Pons (tissue), 1 donor: ENCODE data around the gene TNRC18.
"Not testable (repeated sequence)": the region's sequence is repeated elsewhere in the genome, so short reads cannot be mapped to it uniquely, and the experiment has no call there.

ENCODE experiments used
- DNase-seq: peaks from one replicate; pipeline ENCODE4 v3.0.0-alpha.2; 2016; ENCODE audit warnings: low spot score

The TNRC18 gene

DNA sequence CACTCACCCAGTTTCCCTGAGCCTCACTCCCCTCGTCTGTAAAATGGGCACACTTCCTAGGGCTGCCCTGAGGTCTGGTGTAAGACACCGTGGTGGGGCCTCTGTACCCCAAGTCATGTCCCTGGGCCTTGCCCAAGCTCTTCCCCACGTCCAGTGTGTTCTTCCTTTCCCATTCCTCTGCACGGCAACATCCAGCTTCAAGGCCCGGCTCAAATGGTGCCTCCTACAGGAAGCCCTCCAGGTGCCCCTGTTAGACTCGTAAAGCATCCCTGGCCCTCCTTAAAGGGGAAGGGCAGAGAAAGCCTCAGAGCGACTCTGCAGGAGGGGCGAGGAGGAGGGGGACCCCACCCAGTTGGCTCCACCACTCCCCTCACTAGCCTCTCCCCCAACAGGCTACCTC is 132.3 kb downstream of the TNRC18 start:
- DNase-seq: no peak

DNA sequence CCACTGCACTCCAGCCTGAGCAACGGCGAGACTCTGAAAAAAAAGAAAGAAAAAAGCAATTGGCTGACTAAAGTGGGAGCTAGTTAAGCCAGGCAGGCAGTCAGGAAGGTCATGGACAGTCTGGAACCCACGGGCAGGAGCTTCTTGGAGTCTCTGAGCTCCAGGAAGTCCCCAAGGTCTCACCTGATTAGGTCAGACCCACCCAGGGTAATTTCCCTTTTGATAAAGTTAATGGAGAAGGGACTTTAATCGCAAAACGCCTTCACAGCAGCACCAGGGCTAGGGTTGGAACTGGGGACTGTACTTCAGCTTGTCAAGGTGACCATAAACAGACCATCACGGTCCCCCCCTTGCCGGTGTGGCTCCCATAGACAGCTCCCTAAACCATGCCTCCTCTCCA is 134.3 kb downstream of the TNRC18 start:
- DNase-seq: no peak

DNA sequence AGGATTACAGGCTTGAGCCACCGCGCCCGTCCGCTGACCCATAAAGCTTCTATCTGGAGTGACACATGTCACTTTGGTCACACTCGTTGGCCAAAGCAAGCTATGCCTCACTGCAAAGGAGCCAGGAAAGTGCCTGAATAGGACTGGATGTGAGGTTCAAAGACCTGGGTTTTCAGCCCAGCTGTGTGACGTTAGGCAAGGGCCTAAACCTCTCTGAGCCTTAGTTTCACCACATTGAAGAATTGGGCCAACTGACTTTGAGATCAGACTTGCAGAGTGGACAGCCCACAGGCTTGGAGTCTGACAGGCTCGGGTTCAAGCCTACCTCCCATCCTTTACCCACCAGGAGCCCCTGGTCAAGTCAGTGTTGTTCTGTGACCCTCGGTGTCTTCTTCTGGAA is 135.1 kb downstream of the TNRC18 start:
- DNase-seq: not testable (repeated sequence)

DNA sequence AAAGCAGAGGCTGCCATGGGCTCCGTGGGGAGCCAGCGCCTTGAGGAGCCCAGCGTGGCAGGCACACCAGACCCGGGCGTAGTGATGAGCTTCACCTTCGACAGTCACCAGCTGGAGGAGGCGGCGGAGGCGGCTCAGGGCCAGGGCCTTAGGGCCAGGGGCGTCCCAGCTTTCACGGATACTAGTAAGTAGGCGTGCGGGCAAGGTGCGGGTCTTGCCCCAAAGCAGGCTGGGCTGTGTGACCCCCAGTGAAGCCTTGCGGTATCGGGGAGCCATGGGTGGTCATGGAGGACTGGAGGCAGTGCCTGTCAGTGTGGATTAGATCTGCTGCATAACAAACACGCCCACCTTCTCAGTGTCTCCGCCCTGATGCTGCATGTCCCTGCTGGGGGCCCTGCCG is 135.8 kb downstream of the TNRC18 start:
- DNase-seq: no peak

DNA sequence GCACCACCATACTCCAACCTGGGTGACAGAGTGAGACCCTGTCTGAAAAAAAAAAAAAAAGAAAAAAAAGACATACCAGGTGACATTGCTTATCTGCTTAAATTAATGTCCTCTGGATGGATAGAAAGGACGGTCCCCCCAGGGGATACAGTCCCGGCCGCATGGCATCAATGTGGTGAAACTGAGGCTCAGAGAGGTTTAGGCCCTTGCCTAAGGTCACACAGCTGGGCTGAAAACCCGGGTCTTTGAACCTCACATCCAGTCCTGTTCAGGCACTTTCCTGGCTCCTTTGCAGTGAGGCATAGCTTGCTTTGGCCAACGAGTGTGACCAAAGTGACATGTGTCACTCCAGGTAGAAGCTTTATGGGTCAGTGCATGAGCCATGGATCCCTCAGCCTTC is 136.3 kb downstream of the TNRC18 start:
- DNase-seq: not testable (repeated sequence)

DNA sequence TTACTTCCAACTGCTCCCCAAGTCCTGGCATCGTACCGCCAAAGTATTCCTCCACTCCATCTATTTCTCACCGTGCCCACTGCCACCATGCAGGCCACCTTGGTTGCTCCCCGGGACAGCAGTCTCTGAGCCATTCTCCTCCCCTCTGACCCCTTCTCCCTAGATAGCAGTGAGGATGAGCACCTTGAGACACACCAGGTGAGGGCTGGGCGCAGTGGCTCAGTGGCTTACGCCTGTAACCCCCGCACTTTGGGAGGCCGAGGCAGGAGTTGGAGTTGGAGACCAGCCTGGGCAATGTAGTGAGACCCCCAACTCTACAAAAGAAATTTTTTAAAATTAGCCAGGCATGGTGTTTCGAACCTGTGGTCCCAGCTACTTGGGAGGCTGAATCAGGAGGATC is 136.7 kb downstream of the TNRC18 start:
- no peak for DNase-seq

DNA sequence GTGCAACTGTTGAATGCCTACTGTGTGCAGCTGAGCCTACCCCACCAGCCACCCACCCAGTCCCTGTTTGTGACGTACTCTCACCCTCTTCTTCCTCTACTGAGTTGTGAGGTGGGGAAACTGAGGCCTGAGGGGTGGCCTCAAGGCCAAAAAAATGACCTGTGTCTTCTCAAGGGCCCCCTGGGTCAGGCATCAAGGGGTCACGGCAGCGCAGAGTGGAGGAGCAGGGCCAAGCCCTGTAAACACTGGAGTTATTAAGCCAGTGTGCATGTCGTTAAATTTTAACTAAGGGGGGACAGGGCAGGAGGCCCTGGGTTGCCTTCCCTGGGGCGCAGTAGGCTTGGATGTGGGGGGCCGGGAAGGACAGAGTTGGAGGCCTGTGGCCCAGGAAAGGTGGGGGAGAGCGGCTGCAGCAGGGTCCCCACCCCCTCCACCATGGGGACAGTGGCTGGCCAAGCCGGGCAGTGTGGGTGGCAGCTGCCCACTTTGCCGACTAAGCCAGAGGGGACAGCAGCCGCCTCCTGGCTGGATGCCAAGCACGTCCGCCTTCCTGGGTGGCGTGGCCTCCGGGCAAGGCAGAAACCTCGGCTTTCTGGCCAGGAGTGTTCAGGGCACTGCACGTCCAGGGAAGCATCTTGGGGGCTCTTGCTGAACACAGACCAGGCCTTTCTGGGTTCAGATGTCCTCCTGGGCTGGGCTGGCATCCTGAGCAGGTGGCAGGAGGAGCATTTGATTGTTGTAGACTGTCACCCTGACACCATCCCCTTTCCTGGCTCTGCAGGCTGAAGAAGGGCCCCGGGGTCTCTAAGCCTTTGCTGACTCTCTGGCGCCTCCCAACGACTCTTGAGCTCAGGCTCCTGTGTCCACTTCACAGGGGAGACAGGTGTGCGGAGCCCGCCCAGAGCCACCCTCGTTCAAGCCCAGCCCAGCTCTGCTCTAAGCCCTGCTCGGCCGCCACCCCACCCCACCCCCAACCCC is 139.0 kb downstream of the TNRC18 start:
- DNase-seq: peak; percentile 7

DNA sequence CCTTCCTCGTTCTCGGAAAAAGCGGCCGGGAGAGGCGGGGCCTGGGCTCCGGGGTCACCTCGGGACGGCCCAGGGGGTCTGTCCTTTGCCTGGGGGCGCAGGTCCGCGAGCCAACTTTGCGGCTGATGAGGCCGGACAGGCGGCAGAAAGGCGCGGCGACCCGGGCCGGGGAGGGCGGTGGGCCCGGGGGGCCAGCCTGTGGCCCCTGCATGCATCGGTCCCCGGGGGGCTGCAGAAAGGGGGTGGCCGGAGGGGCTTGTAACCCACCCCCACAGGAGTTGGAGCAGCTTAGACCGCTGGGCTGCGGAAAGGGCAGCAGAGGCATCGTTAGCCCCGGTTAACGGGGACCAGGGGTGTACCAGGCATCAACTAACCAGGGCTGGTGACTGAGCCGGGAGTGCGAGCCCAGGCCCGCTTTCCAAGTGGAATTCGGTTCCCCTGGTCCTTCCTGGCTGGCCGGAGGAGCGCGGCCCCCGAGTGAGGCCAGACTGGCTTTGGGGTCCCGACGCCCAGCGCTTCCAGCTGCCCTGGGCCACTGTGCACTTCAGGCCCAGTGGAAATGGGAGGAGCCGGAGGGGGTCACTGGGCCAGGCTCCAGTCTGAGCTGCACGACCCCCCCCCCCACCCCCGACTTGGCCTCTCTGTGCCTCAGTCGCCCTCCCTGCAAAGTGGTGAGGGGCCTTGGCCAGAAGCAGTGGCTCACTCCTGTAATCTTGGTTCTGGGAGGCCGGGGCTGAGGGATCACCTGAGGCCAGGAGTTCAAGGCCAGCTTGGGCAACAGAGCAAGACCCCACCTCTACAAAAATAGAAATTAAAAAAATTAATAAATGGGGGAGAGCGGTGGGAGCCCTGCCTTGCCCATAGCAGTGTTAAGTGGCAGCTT is 140.0 kb downstream of the TNRC18 start:
- DNase-seq: no peak

DNA sequence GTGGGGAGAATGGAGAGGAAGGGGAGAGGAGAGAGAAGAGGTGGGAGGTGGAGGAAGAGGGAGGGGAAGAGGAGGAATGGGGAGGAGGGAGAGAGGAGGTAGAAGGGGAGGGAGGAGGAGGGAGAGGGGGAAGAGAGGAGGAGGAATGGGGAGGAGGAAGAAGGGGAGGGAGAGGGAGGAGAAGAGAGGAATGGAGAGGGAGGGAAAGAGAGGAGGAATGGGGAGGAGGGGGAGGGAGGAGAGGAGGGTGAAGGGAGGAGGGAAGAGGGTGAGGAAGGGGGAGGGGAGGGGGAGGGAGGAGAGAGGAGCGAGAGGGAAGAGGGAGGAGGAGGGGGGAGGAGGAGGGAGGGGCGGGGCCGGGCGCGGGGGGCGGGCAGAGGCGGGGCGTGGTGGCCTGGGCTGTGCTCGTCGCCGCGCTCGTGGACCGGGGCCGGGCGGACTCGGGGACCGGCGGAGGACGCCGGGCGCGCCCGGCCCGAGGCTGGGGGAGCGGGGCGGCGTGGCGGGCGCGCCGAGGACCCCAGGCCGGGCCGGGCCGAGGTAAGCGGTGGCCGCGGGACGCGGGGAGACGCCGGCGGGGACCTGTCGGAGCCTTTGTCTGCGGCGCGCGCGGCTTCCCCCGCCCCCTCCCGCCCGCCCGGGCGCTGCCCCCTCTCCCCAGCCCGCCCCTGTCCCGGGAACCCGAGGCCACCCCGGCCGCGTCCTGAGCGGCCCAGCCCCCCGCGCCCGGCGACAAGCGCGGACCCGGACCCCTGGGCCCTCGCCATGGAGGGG is 140.9 kb downstream of the TNRC18 start, which contains the start of gene SLC29A4:
Gene SLC29A4, plus strand, starts transcription at position 401 of the 774 bp plus-strand sequence. CDS start 4,874 bp downstream, outside the sequence.
- DNase-seq: peak; percentile 17

DNA sequence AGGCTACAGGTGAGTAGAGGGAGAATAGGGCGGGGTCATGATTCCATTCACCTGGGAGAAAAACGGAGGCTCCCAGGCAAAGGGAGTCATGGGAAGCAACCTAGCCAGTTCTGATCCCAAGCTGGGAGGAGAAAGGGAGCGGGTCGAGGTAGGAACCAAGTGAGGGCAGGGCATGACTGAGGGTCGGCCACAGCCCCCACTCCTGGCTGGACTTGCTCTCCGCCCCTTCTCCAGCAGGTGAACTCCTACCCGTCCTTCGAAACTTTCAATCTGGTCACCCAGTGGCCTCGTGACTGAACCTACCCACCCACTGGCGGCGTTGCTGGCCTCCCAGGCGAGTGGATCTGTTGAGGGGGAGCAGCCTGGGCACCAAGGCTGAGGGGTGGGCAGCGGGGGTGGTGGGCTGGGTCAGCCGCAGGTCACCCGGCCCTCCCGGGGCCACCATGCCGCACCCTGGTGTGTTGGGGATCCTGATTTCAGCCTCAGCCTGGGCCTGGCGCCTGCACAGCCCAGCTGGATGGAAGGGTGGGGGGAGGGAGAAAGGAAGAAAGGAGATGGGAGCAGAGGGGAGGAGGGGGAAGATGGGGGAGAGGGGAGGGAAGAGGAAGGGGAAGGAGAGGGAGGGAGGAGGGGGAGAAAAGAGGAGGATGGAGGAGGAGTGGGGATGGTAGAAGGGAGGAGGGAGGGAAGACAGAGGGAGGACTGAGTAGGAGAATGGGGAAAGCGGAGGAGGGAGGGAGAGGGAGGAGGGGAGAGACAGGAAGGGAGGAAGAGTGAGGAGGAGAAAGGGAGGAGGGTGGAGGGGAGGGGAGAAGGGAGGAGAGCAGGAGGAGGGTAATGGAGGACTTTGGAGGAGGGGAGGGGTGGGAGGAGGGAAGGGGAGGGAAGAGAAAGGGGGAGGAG is 141.8 kb downstream of the TNRC18 start:
- DNase-seq: peak; percentile 7

DNA sequence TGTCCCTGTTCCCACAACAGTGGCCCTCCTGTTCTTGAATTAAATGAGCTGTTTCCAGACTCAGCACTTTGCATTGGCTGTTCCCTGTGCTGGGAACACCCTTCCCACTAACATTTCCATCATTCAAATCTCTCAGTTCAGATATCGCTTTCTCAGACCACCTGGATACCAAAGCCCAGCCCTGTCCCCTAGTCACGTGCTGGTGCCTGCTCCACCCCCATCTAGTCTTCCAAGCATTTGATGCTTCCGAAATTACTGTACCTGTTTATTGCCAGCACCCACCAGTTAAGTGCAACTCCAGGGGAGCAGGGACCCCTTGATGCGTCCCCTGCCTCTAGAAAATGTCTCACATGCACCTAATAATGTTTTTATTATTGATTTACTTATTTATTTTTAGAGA is 143.9 kb downstream of the TNRC18 start:
- DNase-seq: no peak

DNA sequence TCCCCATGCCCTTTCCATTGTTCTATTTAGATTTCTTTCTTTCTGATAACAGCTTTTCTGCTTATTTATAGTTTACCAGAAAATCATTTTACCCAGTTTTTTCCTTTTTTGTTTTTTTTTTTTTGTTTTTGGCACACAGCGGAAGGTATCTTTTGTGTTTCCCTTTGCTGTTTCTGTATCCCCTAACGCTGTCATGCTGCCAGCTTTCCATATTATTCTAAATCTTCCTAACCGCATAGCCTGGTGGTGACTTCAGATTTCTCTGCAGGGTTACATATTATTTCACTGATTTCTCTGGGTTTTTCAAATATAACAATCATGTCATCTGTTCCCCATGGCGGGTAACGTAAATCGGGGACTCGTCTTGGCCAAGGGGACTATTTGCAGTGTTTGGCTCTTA is 144.9 kb downstream of the TNRC18 start:
- DNase-seq: no peak

DNA sequence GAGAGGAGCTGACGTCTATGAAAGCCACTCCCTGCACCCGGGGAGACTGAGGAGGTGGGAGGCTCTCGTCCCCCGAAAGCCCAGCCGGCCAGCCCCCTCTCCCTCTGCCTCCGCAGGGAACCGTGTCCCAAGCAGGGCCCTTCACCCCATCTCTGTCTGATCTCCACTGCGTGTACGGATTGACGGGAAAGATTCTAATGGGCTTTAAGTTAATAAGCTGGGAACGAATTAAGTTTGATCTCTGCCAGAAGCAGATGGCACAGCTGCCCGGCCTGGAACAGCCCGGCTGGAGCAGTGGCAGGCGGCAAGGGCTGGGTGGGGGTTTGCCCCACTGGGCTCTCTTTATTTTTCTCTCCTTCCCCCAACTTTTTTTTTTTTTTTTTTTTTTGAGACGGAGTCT is 147.0 kb downstream of the TNRC18 start:
- DNase-seq: no peak

DNA sequence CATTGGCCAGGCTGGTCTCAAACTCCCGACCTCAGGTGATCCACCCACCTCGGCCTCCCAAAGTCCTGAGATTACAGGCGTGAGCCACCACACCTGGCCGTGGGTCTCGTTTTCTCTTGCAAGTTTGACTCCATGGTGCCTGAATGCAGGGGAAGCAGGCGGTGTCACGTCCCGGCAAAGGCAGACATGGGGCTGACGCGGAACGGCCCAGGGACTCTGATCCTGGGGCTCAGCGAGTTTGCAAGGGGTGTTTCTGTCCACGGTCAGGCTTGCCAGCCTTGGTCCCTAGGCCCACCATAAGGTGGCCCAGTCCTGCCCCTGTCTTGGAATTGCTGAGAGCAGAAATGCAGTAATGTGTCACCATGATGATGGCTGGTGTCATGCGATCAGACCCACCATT is 147.5 kb downstream of the TNRC18 start:
- DNase-seq: not testable (repeated sequence)

DNA sequence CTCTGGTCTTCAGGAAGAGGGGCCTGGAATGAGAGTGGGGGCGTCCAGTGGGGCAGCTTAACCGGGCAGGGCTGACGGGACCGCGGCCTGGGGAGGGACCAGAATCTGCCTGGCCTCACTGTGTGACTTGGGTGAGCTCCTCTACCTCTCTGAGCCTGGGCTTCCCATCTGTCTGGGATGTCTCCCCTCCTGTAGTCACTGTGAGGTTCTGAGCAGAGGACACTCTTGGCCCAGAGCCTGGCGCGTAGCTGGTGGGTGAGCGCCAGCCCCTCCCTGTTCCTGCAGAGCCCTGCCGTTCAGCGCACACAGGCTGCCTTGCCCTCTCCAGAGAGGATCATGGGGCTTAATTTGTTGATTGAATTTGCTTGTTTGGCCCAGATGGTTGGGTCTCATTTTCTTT is 148.1 kb downstream of the TNRC18 start:
- not testable (repeated sequence) for DNase-seq

DNA sequence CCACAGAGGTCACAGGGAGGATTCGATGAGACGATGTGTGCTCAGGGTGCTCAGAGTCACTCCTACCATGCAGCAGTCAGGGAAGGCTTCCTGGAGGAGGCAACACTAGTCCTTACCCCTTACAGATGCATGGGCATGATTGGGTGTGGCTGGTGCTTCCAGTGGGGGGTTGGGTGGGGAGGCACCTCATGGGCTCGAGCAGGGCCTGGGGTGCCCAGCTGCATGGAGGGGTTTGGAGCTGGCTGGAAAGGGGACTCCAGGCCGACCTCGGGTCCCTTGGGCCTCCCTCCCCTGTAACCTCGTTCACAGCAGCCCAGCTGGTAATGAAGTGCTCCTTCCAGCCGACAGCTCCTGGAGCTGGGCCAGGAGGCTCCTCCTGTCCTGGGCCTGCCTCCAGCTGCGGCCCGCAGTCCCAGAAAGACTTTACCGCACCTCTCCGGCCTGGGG is 148.6 kb downstream of the TNRC18 start:
- DNase-seq: not testable (repeated sequence)

DNA sequence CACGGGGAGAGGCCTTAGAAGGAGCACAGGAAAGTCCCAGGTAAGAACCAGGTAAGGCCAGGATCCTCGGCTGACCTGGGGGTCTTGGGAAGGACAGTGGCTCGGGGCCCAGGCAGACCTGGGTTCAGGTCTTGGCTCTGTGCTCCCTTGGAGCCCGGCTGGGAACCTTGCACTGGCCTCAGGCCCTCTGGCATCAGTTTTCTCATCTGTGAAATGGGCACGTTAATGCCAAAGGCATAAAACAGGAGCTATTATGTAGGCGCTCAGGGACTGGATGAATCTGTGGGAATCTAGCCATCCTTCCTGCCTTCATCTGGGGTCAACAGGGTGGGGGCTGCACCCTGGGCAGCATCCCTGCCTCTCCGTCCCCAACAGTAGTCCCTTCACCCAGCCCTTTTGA is 149.2 kb downstream of the TNRC18 start:
- DNase-seq: no peak

DNA sequence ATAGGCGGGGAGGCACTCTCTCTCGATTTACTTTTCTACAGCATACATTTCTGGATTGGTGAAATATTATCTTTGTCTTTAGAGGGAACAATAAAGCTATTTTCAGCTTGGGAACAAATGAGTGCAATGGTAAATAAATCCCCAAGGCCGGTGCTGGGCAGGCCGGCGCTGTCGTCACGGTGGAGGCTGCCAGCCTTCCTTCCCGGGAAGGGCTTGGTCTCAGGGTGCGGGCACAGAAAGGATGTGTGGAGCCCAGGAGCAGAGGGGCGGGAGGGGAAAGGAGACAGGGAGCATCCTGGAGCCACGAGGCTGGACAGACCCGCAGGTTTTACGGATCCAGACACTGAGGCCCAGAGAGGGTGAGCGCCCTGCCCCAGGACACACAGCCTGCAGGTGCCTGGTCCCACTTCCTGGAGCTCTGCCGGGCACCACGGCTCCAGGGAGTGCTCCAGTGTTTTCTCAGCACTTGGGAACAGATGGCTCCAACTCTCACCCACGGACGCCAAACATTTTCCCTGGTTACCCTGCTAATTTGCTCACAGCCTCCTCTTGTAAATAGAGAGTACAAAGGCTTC is 149.7 kb downstream of the TNRC18 start:
- not testable (repeated sequence) for DNase-seq

DNA sequence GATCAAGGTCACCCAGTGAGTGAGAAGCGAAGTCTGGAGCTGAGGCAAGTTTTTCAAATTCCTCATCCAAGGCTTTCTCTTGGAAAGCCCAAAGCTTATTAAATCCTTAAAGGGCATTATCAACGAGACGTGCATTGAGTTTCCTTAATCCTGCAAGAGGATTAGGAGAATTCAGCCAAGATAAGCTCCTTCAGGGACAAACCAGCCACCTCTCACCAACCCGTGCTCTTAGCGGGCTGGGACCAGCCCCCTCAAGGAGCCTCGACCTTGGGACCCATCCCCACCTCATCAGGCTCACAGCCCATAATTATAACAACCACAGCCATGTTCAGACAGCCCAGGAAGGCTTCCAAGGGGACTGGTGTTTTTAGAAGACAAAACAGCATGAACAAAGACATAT is 152.8 kb downstream of the TNRC18 start:
- DNase-seq: no peak

DNA sequence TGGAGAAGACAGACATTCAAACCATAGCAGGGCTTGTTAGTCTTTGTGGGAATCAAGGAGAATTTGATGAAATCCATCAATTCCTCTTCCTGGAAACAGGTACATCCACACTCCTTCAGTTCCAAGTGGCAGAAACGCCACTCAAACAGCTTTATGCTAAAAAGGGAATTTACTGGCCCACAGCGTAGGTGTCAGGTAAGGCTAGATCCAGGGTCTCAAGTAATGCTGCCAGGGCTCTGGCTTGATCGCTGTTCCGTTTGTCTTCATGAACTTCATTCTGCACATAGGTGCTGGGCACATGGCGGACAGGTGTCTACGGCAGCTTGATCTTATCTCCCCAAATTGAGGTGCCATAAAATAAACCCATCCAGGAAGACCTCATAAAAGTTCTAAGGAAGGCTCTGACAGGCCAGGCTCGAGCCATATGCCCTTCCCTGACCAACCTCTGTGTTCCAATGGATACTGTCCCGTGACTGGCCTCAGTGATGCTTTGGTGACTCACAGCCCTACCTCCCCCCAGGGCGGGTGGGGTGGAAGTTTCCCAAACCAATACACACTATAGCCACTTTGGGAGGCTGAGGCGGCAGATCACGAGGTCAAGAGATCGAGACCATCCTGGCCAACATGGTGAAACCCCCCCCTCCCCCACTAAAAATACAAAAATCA is 153.5 kb downstream of the TNRC18 start:
- DNase-seq: not testable (repeated sequence)
